ENCODE data around the gene HOXB9. TPM values are rescaled to one million over a fixed set of nuclear protein-coding genes. Genes with fewer than 3 reads are reported as not detected.

HOXB9 gene
- total RNA-seq, 1 experiment from 2014 or later, result 1.4 TPM

DNA sequence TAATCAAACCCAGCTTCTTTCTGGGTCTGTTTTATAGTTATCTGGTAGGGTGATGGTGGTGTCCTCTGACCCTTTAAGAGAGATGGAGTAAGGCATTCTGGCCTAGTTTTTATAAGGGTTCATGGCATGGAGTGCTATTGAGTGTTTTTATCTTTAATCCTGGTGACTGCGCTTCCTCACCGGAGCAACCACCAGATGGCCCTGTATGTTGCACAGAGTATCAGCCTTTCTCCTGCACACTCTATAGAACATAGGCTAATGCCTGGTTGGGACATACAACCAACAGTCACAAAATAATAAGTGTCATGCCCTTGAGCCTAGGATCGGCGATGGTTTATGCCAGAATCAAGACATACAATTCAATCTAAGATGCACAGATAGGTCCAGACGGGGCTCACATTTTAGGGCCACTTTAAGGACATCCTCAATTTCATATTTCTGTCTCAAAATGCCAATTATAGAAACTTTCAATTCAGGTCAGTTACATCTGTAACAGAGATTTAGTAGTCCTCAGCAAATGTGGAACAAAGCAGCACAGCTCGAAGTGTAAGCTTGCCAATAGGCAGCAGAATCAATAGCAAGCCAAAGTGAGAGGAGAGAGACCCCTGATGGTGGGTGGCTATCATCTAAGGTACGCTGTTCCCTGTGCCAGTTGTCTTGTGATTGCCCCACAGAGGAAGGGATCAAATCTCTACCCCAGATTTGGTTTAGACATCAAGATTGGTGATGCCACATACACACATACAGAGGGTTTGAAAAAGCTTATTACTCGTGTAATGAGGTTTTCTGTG is 37.2 kb upstream of the HOXB9 start:
- intact Hi-C loops (cut with micrococcal nuclease), result no loop called here
- H3K4me1 Mint-ChIP-seq (ENCODE audit: insufficient read depth, unreplicated experiment), result no peaks in the 10 kb centered on the region
- TF ChIP-seq, protein P1, sequence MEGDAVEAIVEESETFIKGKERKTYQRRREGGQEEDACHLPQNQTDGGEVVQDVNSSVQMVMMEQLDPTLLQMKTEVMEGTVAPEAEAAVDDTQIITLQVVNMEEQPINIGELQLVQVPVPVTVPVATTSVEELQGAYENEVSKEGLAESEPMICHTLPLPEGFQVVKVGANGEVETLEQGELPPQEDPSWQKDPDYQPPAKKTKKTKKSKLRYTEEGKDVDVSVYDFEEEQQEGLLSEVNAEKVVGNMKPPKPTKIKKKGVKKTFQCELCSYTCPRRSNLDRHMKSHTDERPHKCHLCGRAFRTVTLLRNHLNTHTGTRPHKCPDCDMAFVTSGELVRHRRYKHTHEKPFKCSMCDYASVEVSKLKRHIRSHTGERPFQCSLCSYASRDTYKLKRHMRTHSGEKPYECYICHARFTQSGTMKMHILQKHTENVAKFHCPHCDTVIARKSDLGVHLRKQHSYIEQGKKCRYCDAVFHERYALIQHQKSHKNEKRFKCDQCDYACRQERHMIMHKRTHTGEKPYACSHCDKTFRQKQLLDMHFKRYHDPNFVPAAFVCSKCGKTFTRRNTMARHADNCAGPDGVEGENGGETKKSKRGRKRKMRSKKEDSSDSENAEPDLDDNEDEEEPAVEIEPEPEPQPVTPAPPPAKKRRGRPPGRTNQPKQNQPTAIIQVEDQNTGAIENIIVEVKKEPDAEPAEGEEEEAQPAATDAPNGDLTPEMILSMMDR (IDR thresholded peaks at IDR 0.05; ENCODE audit: unreplicated experiment), result no peak
- CTCF ChIA-PET, result interaction anchor here (0.5 to 0.6 kb wide), 2 partner anchors 16 to 488 kb away, joined by 3 read pairs; no protein-coding TSS in a partner anchor
- H3K4me3 Mint-ChIP-seq (ENCODE audit: unreplicated experiment), result no peak overlapping the region
- POLR2A ChIA-PET, result no interaction called here
- no peaks in the 10 kb centered on the region for H3K9me3 Mint-ChIP-seq (ENCODE audit: unreplicated experiment)
- no peak for DNase-seq (ENCODE audit: unreplicated experiment)
- no peak overlapping the region for H3K27ac Mint-ChIP-seq (ENCODE audit: low read depth, unreplicated experiment)
- peaks cover 34% of the 10 kb centered on the region for H3K27me3 Mint-ChIP-seq (ENCODE audit: insufficient read depth, unreplicated experiment)
- H3K36me3 Mint-ChIP-seq (ENCODE audit: insufficient read depth, unreplicated experiment), result no peaks in the 10 kb centered on the region
- BruUV-seq (replicated peaks), result no TSS peak

DNA sequence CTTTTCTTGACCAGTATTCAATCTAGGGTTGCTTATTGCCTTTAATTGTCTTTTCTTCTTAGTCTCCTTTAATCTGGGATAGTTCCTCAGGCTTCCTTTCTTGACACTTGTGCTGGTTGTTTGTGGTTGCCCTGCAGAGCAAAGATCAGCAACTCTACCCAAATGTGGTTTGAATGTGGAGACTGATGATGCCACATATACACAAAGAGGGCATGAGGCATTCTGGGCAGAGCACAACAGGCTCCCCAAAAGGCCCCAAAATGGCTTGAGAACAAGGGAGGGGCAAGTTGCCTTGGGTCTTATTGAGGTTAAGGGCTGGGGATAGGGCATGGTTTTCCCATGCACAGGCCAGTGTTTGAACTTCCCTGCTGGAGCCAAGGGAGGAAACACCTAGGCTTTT is 29.8 kb upstream of the HOXB9 start:
- intact Hi-C loops (cut with micrococcal nuclease), result no loop called here
- Mint-ChIP-seq H3K27me3 (ENCODE audit: insufficient read depth, unreplicated experiment) (peaks cover 13% of the 10 kb centered on the region), H3K4me1 (ENCODE audit: insufficient read depth, unreplicated experiment) (no peaks in the 10 kb centered on the region), H3K36me3 (ENCODE audit: insufficient read depth, unreplicated experiment) (no peaks in the 10 kb centered on the region), H3K4me3 (ENCODE audit: unreplicated experiment) (no peak overlapping the region), H3K27ac (ENCODE audit: low read depth, unreplicated experiment) (no peak overlapping the region), H3K9me3 (ENCODE audit: unreplicated experiment) (no peaks in the 10 kb centered on the region)
- TF ChIP-seq, protein P1 (IDR thresholded peaks at IDR 0.05; ENCODE audit: unreplicated experiment), result no peak
- ChIA-PET POLR2A (no interaction called here), CTCF (interaction anchor here (0.6 to 1.5 kb wide), 4 partner anchors 15 to 223 kb away, joined by 3 to 5 read pairs (median 4); no protein-coding TSS in a partner anchor)
- DNase-seq (ENCODE audit: unreplicated experiment), result no peak
- no TSS peak for BruUV-seq (replicated peaks)

GRCh38 chr17:48649741-48650140 is 23.6 kb upstream of the HOXB9 start:
- no peak overlapping the region for H3K4me3 Mint-ChIP-seq (ENCODE audit: unreplicated experiment)
- no peak for DNase-seq (ENCODE audit: unreplicated experiment)
- TF ChIP-seq, protein P1 (IDR thresholded peaks at IDR 0.05; ENCODE audit: unreplicated experiment), result no peak
- POLR2A ChIA-PET, result no interaction called here
- H3K36me3 Mint-ChIP-seq (ENCODE audit: insufficient read depth, unreplicated experiment), result no peaks in the 10 kb centered on the region
- intact Hi-C loops (cut with micrococcal nuclease), result no loop called here
- CTCF ChIA-PET, result interaction anchor here (0.7 to 0.8 kb wide), 2 partner anchors 35 to 46 kb away, joined by 3 to 4 read pairs; no protein-coding TSS in a partner anchor
- no TSS peak for BruUV-seq (replicated peaks)
- no peaks in the 10 kb centered on the region for H3K9me3 Mint-ChIP-seq (ENCODE audit: unreplicated experiment)
- H3K27ac Mint-ChIP-seq (ENCODE audit: low read depth, unreplicated experiment), result no peak overlapping the region
- peaks cover 54% of the 10 kb centered on the region for H3K27me3 Mint-ChIP-seq (ENCODE audit: insufficient read depth, unreplicated experiment)
- peaks cover 6% of the 10 kb centered on the region for H3K4me1 Mint-ChIP-seq (ENCODE audit: insufficient read depth, unreplicated experiment)

GRCh38 chr17:48647963-48648245 is 21.7 kb upstream of the HOXB9 start:
- intact Hi-C loops (cut with micrococcal nuclease), result no loop called here
- Mint-ChIP-seq H3K9me3 (ENCODE audit: unreplicated experiment) (no peaks in the 10 kb centered on the region), H3K36me3 (ENCODE audit: insufficient read depth, unreplicated experiment) (no peaks in the 10 kb centered on the region), H3K4me1 (ENCODE audit: insufficient read depth, unreplicated experiment) (peaks cover 6% of the 10 kb centered on the region), H3K27me3 (ENCODE audit: insufficient read depth, unreplicated experiment) (peaks cover 72% of the 10 kb centered on the region), H3K4me3 (ENCODE audit: unreplicated experiment) (no peak overlapping the region), H3K27ac (ENCODE audit: low read depth, unreplicated experiment) (no peak overlapping the region)
- no TSS peak for BruUV-seq (replicated peaks)
- no peak for DNase-seq (ENCODE audit: unreplicated experiment)
- CTCF ChIA-PET, result interaction anchor here (0.6 to 0.8 kb wide), 5 partner anchors 15 to 390 kb away, joined by 3 to 4 read pairs (median 3); no protein-coding TSS in a partner anchor
- TF ChIP-seq, protein P1 (IDR thresholded peaks at IDR 0.05; ENCODE audit: unreplicated experiment), result no peak
- POLR2A ChIA-PET, result no interaction called here

Measured in MCF 10A (cell line).